ENCODE results near the gene TAF10. TPM values are rescaled to one million over a fixed set of nuclear protein-coding genes. Genes with fewer than 3 reads are reported as not detected.
A peak's percentile ranks its signal among the peaks of the same experiment; 100 is the strongest.

Gene TAF10
- total RNA-seq, 1 donor from 2014 or later: 87.8 TPM

GRCh38 chr11:6656584-6656915 lies 44.5 kb upstream of the TAF10 start:
- no peak for TF ChIP-seq CTCF (IDR thresholded peaks at IDR 0.05)
- no peak overlapping the region for H3K4me3 ChIP-seq
- peaks cover 8% of the 10 kb centered on the region for H3K27me3 ChIP-seq
- DNase-seq: no peak
- H3K36me3 ChIP-seq: no peaks in the 10 kb centered on the region
- ATAC-seq: no peak
- no peaks in the 10 kb centered on the region for H3K9me3 ChIP-seq
- intact Hi-C loops (cut with DNase I): no loop called here
- H3K4me1 ChIP-seq: peaks cover 7% of the 10 kb centered on the region
- no peak overlapping the region for H3K27ac ChIP-seq

- H3K36me3 ChIP-seq: no peaks in the 10 kb centered on the region
- H3K4me1 ChIP-seq: peaks cover 7% of the 10 kb centered on the region
- ATAC-seq (peak; percentile 48), DNase-seq (no peak)
- no peak for TF ChIP-seq CTCF (IDR thresholded peaks at IDR 0.05)
- H3K27me3 ChIP-seq: peaks cover 8% of the 10 kb centered on the region
- intact Hi-C loops (cut with DNase I): no loop called here
- peak within 1 kb of the TSS; percentile 47 for H3K4me3 ChIP-seq
- H3K27ac ChIP-seq: peak within 1 kb of the TSS; percentile 36
- H3K9me3 ChIP-seq: no peaks in the 10 kb centered on the region
Measured at GRCh38 chr11:6655790-6656583, 44.0 kb upstream of the TAF10 start, which contains the start of gene DCHS1. TSS of gene DCHS1 (minus strand) at chr11:6655809. CDS start at chr11:6641613, 14,196 bp downstream.

- Histone ChIP-seq H3K27ac (peak overlapping the region; percentile 36), H3K9me3 (no peaks in the 10 kb centered on the region), H3K4me1 (peaks cover 7% of the 10 kb centered on the region), H3K4me3 (peak overlapping the region; percentile 47), H3K27me3 (peaks cover 8% of the 10 kb centered on the region), H3K36me3 (no peaks in the 10 kb centered on the region)
- intact Hi-C loops (cut with DNase I): no loop called here
- no peak for TF ChIP-seq CTCF (IDR thresholded peaks at IDR 0.05)
- ATAC-seq: peak; percentile 66
- DNase-seq: peak; percentile 68
Measured at GRCh38 chr11:6655020-6655789, 43.2 kb upstream of the TAF10 start.

- intact Hi-C loops (cut with DNase I): no loop called here
- Histone ChIP-seq H3K4me3 (peak overlapping the region; percentile 47), H3K27ac (peak overlapping the region; percentile 36), H3K36me3 (no peaks in the 10 kb centered on the region), H3K4me1 (peaks cover 7% of the 10 kb centered on the region), H3K9me3 (no peaks in the 10 kb centered on the region), H3K27me3 (peaks cover 8% of the 10 kb centered on the region)
- ATAC-seq (peak; percentile 8), DNase-seq (no peak)
- no peak for TF ChIP-seq CTCF (IDR thresholded peaks at IDR 0.05)
Measured at GRCh38 chr11:6654281-6655019, 42.4 kb upstream of the TAF10 start.

GRCh38 chr11:6653656-6654055 lies 41.6 kb upstream of the TAF10 start:
- Histone ChIP-seq H3K27me3 (peaks cover 8% of the 10 kb centered on the region), H3K4me3 (no peak overlapping the region), H3K36me3 (no peaks in the 10 kb centered on the region), H3K4me1 (peaks cover 7% of the 10 kb centered on the region), H3K27ac (no peak overlapping the region), H3K9me3 (no peaks in the 10 kb centered on the region)
- DNase-seq: no peak
- no peak for TF ChIP-seq CTCF (IDR thresholded peaks at IDR 0.05)
- ATAC-seq: no peak
- intact Hi-C loops (cut with DNase I): no loop called here

Data from upper lobe of right lung (tissue), 1 donor.